Upper lobe of left lung (tissue), 4 donors: Measurements from ENCODE around the gene NKAIN4.

Experiments used
- EP300 ChIP-seq, 4 donors: sonication (generic); formaldehyde crosslinking; IDR thresholded peaks; one replicate each; pipeline ENCODE4 v1.5.1; 2017; ENCODE audit warnings: antibody characterized with exemption in 4 of 4, control low read depth in 2 of 4
- POLR2A ChIP-seq, 4 donors: fragments of 450-650 bp; IDR thresholded peaks; one replicate each; pipeline ENCODE4 v1.5.1; 2016 to 2017; ENCODE audit warnings: antibody characterized with exemption in 4 of 4, mild to moderate bottlenecking in 2 of 4
- POLR2AphosphoS5 ChIP-seq, 2 donors: sonication (generic); formaldehyde crosslinking; IDR thresholded peaks; one replicate each; pipeline ENCODE4 v1.5.1; 2017; ENCODE audit warnings: antibody characterized with exemption in 2 of 2
- TF ChIP-seq, protein P1 (sequence below), 6 experiments: fragments of 450-650 bp in 4 of 6; fragments of 200-600 bp in 2 of 6; sonication (generic) in 2 of 6; IDR thresholded peaks; one replicate each; pipeline ENCODE4 v1.5.1; 2016 to 2019; ENCODE audit warnings: antibody characterized with exemption in 6 of 6

DNA sequence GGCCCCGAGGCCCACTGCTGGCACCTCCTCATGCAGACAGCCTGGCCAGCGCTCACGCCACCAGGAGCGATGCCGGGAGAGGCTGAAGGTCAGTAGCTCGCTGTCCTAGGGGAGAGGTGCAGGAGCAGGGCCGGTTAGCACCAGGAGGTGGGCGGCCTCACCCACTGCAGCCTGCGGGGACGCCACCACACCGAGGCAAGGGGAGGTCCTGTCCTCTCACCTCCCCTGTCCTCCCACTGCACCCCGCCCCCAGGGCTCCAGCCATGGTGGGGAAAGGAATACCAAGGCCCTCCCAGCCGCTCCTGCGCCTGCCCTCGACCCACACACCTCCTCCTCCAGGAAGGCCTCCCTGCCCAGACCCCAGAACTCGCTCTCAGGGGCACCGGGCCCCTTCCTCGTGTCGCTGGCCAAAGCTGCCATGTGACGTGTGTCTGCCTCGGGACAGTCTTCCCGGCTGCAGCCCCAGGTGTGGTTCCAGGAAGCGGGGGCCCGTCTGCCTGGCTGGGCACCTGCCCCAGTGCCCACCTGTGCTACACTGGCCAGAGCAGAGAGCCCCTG lies 6.5 kb downstream of the NKAIN4 start:
- TF ChIP-seq, protein P1, sequence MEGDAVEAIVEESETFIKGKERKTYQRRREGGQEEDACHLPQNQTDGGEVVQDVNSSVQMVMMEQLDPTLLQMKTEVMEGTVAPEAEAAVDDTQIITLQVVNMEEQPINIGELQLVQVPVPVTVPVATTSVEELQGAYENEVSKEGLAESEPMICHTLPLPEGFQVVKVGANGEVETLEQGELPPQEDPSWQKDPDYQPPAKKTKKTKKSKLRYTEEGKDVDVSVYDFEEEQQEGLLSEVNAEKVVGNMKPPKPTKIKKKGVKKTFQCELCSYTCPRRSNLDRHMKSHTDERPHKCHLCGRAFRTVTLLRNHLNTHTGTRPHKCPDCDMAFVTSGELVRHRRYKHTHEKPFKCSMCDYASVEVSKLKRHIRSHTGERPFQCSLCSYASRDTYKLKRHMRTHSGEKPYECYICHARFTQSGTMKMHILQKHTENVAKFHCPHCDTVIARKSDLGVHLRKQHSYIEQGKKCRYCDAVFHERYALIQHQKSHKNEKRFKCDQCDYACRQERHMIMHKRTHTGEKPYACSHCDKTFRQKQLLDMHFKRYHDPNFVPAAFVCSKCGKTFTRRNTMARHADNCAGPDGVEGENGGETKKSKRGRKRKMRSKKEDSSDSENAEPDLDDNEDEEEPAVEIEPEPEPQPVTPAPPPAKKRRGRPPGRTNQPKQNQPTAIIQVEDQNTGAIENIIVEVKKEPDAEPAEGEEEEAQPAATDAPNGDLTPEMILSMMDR (IDR thresholded peaks at IDR 0.05), result no peak
- no peak for TF ChIP-seq POLR2A (IDR thresholded peaks at IDR 0.05)
- TF ChIP-seq POLR2AphosphoS5 (IDR thresholded peaks at IDR 0.05), result no peak
- no peak for TF ChIP-seq EP300 (IDR thresholded peaks at IDR 0.05)
